Adrenal gland (tissue), 5 donors: Measurements from ENCODE around the gene ZNF611.

Experiments used
- CTCF ChIP-seq, 6 experiments: fragments of 450-650 bp in 4 of 6; fragments of 200-600 bp in 2 of 6; sonication (generic) in 1 of 6; IDR thresholded peaks; 1 replicate in 5 of 6; 2 replicates in 1 of 6; pipeline versions ENCODE4 v1.5.1 to v1.8.0; 2016 to 2021; ENCODE audit warnings: antibody characterized with exemption in 6 of 6, mild to moderate bottlenecking in 2 of 6, moderate library complexity in 1 of 6
- POLR2A ChIP-seq, 2 donors: fragments of 450-650 bp; IDR thresholded peaks; one replicate each; pipeline ENCODE4 v1.6.1; 2017; ENCODE audit warnings: antibody characterized with exemption in 2 of 2, mild to moderate bottlenecking in 2 of 2, moderate library complexity in 1 of 2
- donor health status: DM: no; HTN: no; CAD: no.

DNA sequence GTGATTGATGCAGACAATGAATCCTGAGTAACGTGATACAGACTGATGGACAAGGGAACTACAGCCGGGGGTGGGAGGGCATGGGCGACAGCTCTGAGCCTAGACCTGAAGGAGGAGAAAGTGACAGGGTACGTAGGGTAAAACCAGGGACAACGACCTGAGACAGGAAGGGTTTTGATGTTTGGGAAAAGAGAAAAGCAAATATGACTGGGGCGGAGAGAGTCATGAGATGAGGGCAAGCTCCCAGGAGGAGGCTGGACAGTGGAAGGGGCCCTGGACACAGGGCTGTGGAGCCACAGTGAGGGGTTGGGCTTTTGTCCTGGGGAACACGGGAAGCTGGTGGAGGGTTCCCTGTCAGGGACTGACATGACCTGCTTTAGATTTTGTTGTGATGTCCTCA lies 34.2 kb downstream of the ZNF611 start:
- TF ChIP-seq CTCF (IDR thresholded peaks at IDR 0.05) (no peak), POLR2A (IDR thresholded peaks at IDR 0.05) (no peak)
